IPS-20b (cell line): ENCODE data around the gene FDX1.

ENCODE experiments used
- H3K27ac ChIP-seq: one replicate; pipeline ENCODE4 v1.5.1; 2013; ENCODE audit warnings: low read length
- H3K27me3 ChIP-seq: 2 replicates; pipeline ENCODE4 v1.6.1; 2013; ENCODE audit warnings: mild to moderate bottlenecking, low read length, inconsistent platforms; ENCODE audit not compliant: insufficient read depth
- H3K36me3 ChIP-seq: 2 replicates; pipeline ENCODE4 v1.6.1; 2013; ENCODE audit warnings: low read depth, mild to moderate bottlenecking, inconsistent platforms, low read length, moderate library complexity; ENCODE audit not compliant: insufficient read depth
- H3K4me1 ChIP-seq: 2 replicates; pipeline ENCODE4 v1.6.1; 2013; ENCODE audit warnings: mild to moderate bottlenecking, control low read depth, inconsistent platforms, low read length, moderate library complexity; ENCODE audit not compliant: insufficient read depth
- H3K4me3 ChIP-seq: 2 replicates; pipeline ENCODE4 v1.5.1; 2013; ENCODE audit warnings: mild to moderate bottlenecking, low read length, inconsistent platforms
- H3K9ac ChIP-seq: 2 replicates; pipeline ENCODE4 v1.6.1; 2013; ENCODE audit warnings: low read depth, mild to moderate bottlenecking, inconsistent platforms, low read length, moderate library complexity
- H3K9me3 ChIP-seq: 2 replicates; pipeline ENCODE4 v1.6.1; 2013; ENCODE audit warnings: mild to moderate bottlenecking, low read depth, low read length, inconsistent platforms; ENCODE audit not compliant: insufficient read depth

FDX1 gene

GRCh38 chr11:110493346-110493745 is 63.6 kb downstream of the FDX1 start:
- no peak overlapping the region for H3K9ac ChIP-seq
- H3K4me3 ChIP-seq = no peak overlapping the region
- H3K36me3 ChIP-seq = no peaks in the 10 kb centered on the region
- no peaks in the 10 kb centered on the region for H3K9me3 ChIP-seq
- H3K27me3 ChIP-seq = no peaks in the 10 kb centered on the region
- H3K4me1 ChIP-seq = peaks cover 5% of the 10 kb centered on the region; the same call in 1 of the 2 replicates
- no peak overlapping the region for H3K27ac ChIP-seq

- Histone ChIP-seq H3K9me3 (no peaks in the 10 kb centered on the region), H3K27me3 (no peaks in the 10 kb centered on the region), H3K4me1 (peaks cover 2% of the 10 kb centered on the region; the same call in 1 of the 2 replicates), H3K27ac (no peak overlapping the region), H3K9ac (no peak overlapping the region), H3K4me3 (no peak overlapping the region), H3K36me3 (no peaks in the 10 kb centered on the region)
Observed at GRCh38 chr11:110497231-110497978, 67.7 kb downstream of the FDX1 start.

GRCh38 chr11:110501428-110501827 is 71.7 kb downstream of the FDX1 start:
- Histone ChIP-seq H3K36me3 (no peaks in the 10 kb centered on the region), H3K4me3 (no peak overlapping the region), H3K27ac (no peak overlapping the region), H3K27me3 (no peaks in the 10 kb centered on the region), H3K4me1 (peaks cover 2% of the 10 kb centered on the region; the same call in 1 of the 2 replicates), H3K9ac (no peak overlapping the region), H3K9me3 (no peaks in the 10 kb centered on the region)

DNA sequence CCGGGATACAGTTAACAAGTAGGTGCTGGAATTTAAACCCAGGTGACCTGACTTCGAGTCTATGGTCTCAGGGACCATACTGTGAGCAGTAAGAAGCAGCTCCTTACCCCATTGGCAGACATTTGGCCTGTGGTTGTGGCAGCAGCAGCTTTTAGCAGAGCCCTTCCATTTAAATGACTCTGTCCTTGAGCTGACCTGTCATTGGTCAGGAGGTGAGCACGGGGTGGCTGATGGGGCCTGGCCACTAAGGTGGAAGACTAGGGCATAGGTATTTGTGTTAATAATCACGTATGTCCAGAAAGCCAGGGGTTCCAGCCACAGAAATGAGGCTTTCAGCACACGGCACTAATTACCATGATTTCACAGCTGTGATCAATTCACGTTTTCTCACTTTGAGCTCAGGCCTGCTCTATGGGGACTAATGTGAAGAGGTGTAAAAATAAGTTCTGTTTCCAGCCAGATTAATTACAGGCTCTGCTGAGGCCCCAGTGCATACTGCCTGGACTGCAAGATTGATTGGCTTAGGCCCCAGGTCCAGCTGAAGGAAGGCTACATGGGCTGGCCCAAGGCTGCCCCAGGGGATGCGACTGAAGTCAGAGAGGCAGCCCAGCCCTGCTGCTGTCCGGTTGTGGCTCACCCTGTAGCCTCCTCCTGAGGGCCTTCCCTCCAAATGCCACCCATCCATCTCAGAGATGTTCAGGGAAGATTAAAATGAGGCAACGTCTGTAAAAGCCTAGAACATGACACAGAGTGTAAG is 76.0 kb downstream of the FDX1 start:
- no peaks in the 10 kb centered on the region for H3K36me3 ChIP-seq
- no peaks in the 10 kb centered on the region for H3K27me3 ChIP-seq
- H3K4me3 ChIP-seq = no peak overlapping the region
- no peak overlapping the region for H3K27ac ChIP-seq
- H3K9ac ChIP-seq = no peak overlapping the region
- no peaks in the 10 kb centered on the region for H3K4me1 ChIP-seq
- H3K9me3 ChIP-seq = no peaks in the 10 kb centered on the region

DNA sequence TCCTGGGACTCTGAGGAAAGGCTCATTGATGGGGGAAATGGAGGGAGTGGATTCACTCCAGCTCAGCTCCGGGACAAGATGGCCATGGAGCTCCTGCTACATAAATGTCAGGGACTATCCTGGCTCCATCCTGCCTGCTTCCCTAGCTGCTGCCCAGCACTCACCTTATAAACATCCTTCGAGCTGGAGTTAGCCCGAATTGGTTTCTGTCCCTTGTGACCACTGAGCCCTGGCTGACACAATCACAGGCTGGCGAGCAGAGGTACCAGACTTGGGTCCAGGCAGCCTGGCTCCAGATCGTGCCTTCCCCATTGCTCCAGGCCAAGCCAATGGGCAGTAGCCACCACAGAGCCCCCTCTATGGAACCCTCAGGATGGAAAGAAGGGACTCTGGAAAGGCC is 77.6 kb downstream of the FDX1 start:
- no peak overlapping the region for H3K9ac ChIP-seq
- H3K9me3 ChIP-seq = no peaks in the 10 kb centered on the region
- H3K36me3 ChIP-seq = no peaks in the 10 kb centered on the region
- no peaks in the 10 kb centered on the region for H3K27me3 ChIP-seq
- no peaks in the 10 kb centered on the region for H3K4me1 ChIP-seq
- H3K4me3 ChIP-seq = no peak overlapping the region
- no peak overlapping the region for H3K27ac ChIP-seq

GRCh38 chr11:110508786-110509185 is 79.0 kb downstream of the FDX1 start:
- no peaks in the 10 kb centered on the region for H3K4me1 ChIP-seq
- H3K27me3 ChIP-seq = no peaks in the 10 kb centered on the region
- no peak overlapping the region for H3K27ac ChIP-seq
- H3K36me3 ChIP-seq = no peaks in the 10 kb centered on the region
- no peak overlapping the region for H3K9ac ChIP-seq
- no peak overlapping the region for H3K4me3 ChIP-seq
- H3K9me3 ChIP-seq = no peaks in the 10 kb centered on the region

DNA sequence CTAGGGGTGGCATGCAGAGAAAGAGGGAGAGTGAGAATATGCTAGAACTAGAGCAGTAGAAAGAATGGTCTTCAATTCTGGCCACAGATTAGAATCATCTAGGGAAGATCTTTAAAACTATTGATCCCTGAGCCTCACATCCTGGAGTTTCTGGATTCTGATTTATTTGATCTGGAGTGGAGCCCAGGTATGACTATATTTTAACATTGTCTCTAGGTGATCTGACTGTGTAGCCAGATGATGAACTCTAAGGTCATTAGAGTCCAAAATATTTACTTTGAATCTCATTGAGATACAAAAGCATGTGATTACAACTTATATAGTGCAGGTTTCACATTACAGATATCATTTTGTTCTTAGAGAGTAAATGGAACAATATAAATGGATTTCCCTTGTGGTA is 79.7 kb downstream of the FDX1 start:
- H3K27ac ChIP-seq = no peak overlapping the region

GRCh38 chr11:110512026-110512425 is 82.3 kb downstream of the FDX1 start:
- H3K4me3 ChIP-seq = no peak overlapping the region
- H3K27me3 ChIP-seq = no peaks in the 10 kb centered on the region
- no peaks in the 10 kb centered on the region for H3K36me3 ChIP-seq
- H3K9ac ChIP-seq = no peak overlapping the region
- H3K4me1 ChIP-seq = no peaks in the 10 kb centered on the region
- H3K27ac ChIP-seq = no peak overlapping the region
- no peaks in the 10 kb centered on the region for H3K9me3 ChIP-seq

More for the DNA sequence above, 79.7 kb downstream of the FDX1 start:
- no peaks in the 10 kb centered on the region for H3K27me3 ChIP-seq
- H3K9me3 ChIP-seq = no peaks in the 10 kb centered on the region
- H3K9ac ChIP-seq = no peak overlapping the region
- no peak overlapping the region for H3K4me3 ChIP-seq
- H3K4me1 ChIP-seq = no peaks in the 10 kb centered on the region
- H3K36me3 ChIP-seq = no peaks in the 10 kb centered on the region

GRCh38 chr11:110513259-110513801 is 83.6 kb downstream of the FDX1 start:
- no peak overlapping the region for H3K9ac ChIP-seq
- H3K4me3 ChIP-seq = no peak overlapping the region
- no peaks in the 10 kb centered on the region for H3K36me3 ChIP-seq
- H3K27ac ChIP-seq = no peak overlapping the region
- H3K9me3 ChIP-seq = peaks cover 2% of the 10 kb centered on the region; the same call in 1 of the 2 replicates
- no peaks in the 10 kb centered on the region for H3K27me3 ChIP-seq
- H3K4me1 ChIP-seq = no peaks in the 10 kb centered on the region

- Histone ChIP-seq H3K9ac (no peak overlapping the region), H3K27me3 (no peaks in the 10 kb centered on the region), H3K4me3 (no peak overlapping the region), H3K4me1 (no peaks in the 10 kb centered on the region), H3K27ac (no peak overlapping the region), H3K9me3 (peaks cover 2% of the 10 kb centered on the region; the same call in 1 of the 2 replicates), H3K36me3 (no peaks in the 10 kb centered on the region)
Observed at GRCh38 chr11:110513846-110514437, 84.2 kb downstream of the FDX1 start.
